ENCODE results near the gene LRCOL1. TPM values are rescaled to one million over a fixed set of nuclear protein-coding genes. Genes with fewer than 3 reads are reported as not detected.

The LRCOL1 gene
- polyA plus RNA-seq, 3 donors, result not detected

DNA sequence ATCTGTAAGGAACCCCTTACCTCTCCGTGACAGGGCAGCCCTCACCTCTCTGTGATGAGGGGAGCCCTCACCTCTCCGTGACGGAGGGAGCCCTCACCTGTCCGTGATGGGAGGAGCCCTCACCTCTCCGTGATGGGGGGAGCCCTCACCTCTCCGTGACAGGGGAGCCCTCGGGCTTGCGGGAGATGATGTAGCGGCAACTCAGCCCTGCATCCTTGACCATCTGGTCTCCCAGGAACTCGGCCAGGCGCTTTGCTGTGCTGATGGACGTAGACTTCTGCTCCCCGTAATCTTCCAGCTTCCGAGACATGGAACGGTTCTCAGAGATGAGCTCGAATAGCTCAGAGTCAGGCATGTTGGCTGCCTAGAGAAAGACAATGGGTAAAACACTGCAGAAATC, 48.8 kb upstream of the LRCOL1 start:
- WGBS (ENCODE audit: insufficient coverage), result 88% methylated on average over 13 of the region's 16 CpGs
- Histone ChIP-seq H3K4me3 (replicated peaks in 1 of 3; ENCODE audit: low read depth in 2 of 3, low read length in 3 of 3) (no peak overlapping the region), H3K27ac (ENCODE audit: low read depth in 1 of 2, low read length in 2 of 2) (no peak overlapping the region), H3K4me1 (ENCODE audit: control insufficient read depth in 1 of 2, insufficient read depth in 2 of 2, low read length in 2 of 2) (peaks cover 6 to 9% of the 10 kb centered on the region in 2 donors), H4K20me1 (ENCODE audit: insufficient read depth, low read length) (no peaks in the 10 kb centered on the region), H3K36me3 (replicated peaks in 1 of 2; ENCODE audit: control insufficient read depth in 1 of 2, insufficient read depth in 2 of 2, low read length in 2 of 2) (peaks cover 68 to 99% of the 10 kb centered on the region in 2 donors), H3K9me3 (replicated peaks in 1 of 2; ENCODE audit: control insufficient read depth in 1 of 2, insufficient read depth in 1 of 2, low read length in 2 of 2) (no peaks in the 10 kb centered on the region), H3K4me2 (replicated peaks; ENCODE audit: extremely low read depth, low read length, poor library complexity, severe bottlenecking) (no peak overlapping the region), H3K27me3 (ENCODE audit: control insufficient read depth in 2 of 2, insufficient read depth in 2 of 2, low read length in 2 of 2) (no peaks in the 10 kb centered on the region), H2AFZ (ENCODE audit: insufficient read depth, low read depth, low read length, poor library complexity, severe bottlenecking) (no peak overlapping the region), H3K9ac (ENCODE audit: insufficient read depth, low read length, poor library complexity, severe bottlenecking) (no peak overlapping the region), H3K79me2 (ENCODE audit: insufficient read depth, low read length) (no peaks in the 10 kb centered on the region)
- H3K4me1 Mint-ChIP-seq, result peaks cover 21% of the 10 kb centered on the region
- H3K27ac Mint-ChIP-seq, result no peak overlapping the region
- no peak for DNase-seq
- peaks cover 74 to 86% of the 10 kb centered on the region in 2 donors for H3K36me3 Mint-ChIP-seq
- intact Hi-C loops (cut with micrococcal nuclease), result no loop called here
- TF ChIP-seq, protein P1, sequence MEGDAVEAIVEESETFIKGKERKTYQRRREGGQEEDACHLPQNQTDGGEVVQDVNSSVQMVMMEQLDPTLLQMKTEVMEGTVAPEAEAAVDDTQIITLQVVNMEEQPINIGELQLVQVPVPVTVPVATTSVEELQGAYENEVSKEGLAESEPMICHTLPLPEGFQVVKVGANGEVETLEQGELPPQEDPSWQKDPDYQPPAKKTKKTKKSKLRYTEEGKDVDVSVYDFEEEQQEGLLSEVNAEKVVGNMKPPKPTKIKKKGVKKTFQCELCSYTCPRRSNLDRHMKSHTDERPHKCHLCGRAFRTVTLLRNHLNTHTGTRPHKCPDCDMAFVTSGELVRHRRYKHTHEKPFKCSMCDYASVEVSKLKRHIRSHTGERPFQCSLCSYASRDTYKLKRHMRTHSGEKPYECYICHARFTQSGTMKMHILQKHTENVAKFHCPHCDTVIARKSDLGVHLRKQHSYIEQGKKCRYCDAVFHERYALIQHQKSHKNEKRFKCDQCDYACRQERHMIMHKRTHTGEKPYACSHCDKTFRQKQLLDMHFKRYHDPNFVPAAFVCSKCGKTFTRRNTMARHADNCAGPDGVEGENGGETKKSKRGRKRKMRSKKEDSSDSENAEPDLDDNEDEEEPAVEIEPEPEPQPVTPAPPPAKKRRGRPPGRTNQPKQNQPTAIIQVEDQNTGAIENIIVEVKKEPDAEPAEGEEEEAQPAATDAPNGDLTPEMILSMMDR (IDR thresholded peaks at IDR 0.05), result no peak
- H3K27me3 Mint-ChIP-seq (ENCODE audit: low read depth in 3 of 3), result peaks cover 0 to under 1% (median 0%) of the 10 kb centered on the region in 3 donors
- H3K4me3 Mint-ChIP-seq, result no peak overlapping the region
- no peaks in the 10 kb centered on the region for H3K9me3 Mint-ChIP-seq

DNA sequence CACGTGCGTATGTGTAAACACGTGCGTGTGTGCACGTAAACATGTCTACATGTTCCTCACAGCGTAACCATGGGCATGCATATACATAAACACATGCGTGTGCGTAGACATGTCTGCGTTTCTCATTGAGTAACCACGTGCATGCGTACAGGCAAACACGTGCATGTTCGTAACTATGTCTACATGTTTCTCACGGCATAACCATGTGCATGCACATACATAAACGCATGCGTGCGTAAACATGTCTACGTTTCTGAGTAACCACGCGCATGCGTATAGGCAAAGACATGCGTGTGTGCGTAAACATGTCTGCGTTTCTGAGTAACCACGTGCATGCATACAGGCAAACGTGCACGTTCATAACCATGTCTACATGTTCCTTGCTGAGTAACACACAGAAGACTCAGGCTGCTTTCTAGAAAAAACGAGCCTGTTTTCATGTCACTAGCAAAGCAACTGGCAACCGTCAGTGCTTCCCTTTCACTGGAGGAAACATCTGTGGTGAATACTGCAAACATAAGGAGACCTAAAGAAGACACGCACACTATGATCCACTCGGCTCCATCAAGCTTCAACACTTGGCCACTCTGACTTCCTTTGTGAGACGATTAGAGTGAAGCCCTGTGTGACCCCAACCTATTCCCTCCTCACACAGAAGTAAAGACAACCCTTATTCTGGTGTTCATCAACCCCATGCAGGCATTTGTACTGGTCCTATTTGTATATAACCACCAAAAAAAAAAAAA, 47.9 kb upstream of the LRCOL1 start:
- H3K27ac Mint-ChIP-seq, result no peak overlapping the region

More for the DNA sequence above, 47.9 kb upstream of the LRCOL1 start:
- Histone ChIP-seq H2AFZ (ENCODE audit: insufficient read depth, low read depth, low read length, poor library complexity, severe bottlenecking) (no peak overlapping the region), H4K20me1 (ENCODE audit: insufficient read depth, low read length) (no peaks in the 10 kb centered on the region), H3K9me3 (replicated peaks in 1 of 2; ENCODE audit: control insufficient read depth in 1 of 2, insufficient read depth in 1 of 2, low read length in 2 of 2) (no peaks in the 10 kb centered on the region), H3K27ac (ENCODE audit: low read depth in 1 of 2, low read length in 2 of 2) (no peak overlapping the region), H3K9ac (ENCODE audit: insufficient read depth, low read length, poor library complexity, severe bottlenecking) (no peak overlapping the region), H3K4me2 (replicated peaks; ENCODE audit: extremely low read depth, low read length, poor library complexity, severe bottlenecking) (no peak overlapping the region), H3K79me2 (ENCODE audit: insufficient read depth, low read length) (no peaks in the 10 kb centered on the region), H3K27me3 (ENCODE audit: control insufficient read depth in 2 of 2, insufficient read depth in 2 of 2, low read length in 2 of 2) (no peaks in the 10 kb centered on the region), H3K36me3 (replicated peaks in 1 of 2; ENCODE audit: control insufficient read depth in 1 of 2, insufficient read depth in 2 of 2, low read length in 2 of 2) (peaks cover 68 to 100% of the 10 kb centered on the region in 2 donors), H3K4me1 (ENCODE audit: control insufficient read depth in 1 of 2, insufficient read depth in 2 of 2, low read length in 2 of 2) (peaks cover 0 to under 1% of the 10 kb centered on the region in 2 donors), H3K4me3 (replicated peaks in 1 of 3; ENCODE audit: low read depth in 2 of 3, low read length in 3 of 3) (no peak overlapping the region)
- Mint-ChIP-seq H3K27me3 (ENCODE audit: low read depth in 3 of 3) (peaks cover 0 to 2% (median 0%) of the 10 kb centered on the region in 3 donors), H3K36me3 (peaks cover 76 to 86% of the 10 kb centered on the region in 2 donors), H3K9me3 (no peaks in the 10 kb centered on the region), H3K4me3 (no peak overlapping the region), H3K4me1 (peaks cover 13% of the 10 kb centered on the region)
- intact Hi-C loops (cut with micrococcal nuclease), result no loop called here
- TF ChIP-seq, protein P1 (IDR thresholded peaks at IDR 0.05), result no peak
- 70% methylated on average over 31 of the region's 32 CpGs for WGBS (ENCODE audit: insufficient coverage)
- no peak for DNase-seq
